Fibroblast of the aortic adventitia (primary cell): Measurements from ENCODE around the gene IFI35. TPM values are rescaled to one million over a fixed set of nuclear protein-coding genes. Genes with fewer than 3 reads are reported as not detected.
"Not testable (repeated sequence)": the region's sequence is repeated elsewhere in the genome, so short reads cannot be mapped to it uniquely, and the experiment has no call there.

ENCODE experiments used
- DNase-seq: peaks from one replicate; pipeline ENCODE4 v3.0.0-alpha.2; 2010; ENCODE audit warnings: low read depth
- H3K4me3 ChIP-seq: 2 replicates; pipeline ENCODE4 v1.5.1; 2011; ENCODE audit warnings: low read depth, mild to moderate bottlenecking, control low read depth, low read length, moderate library complexity
- CTCF ChIP-seq: IDR thresholded peaks from 2 replicates; pipeline ENCODE4 v1.5.1; 2011; ENCODE audit warnings: mild to moderate bottlenecking, low read length, control low read depth, inconsistent platforms; ENCODE audit not compliant: insufficient read depth
- total RNA-seq: library from RNA; depleted of rRNA; stranded (reverse); fragments of >200 nt; gene quantifications from 2 replicates; pipeline ENCODE4 v1.2.3, GENCODE V29; 2012; ENCODE audit warnings: low replicate concordance

IFI35 gene
- total RNA-seq, result 34.7 and 43.0 TPM in 2 replicates

- peak; percentile 84 for DNase-seq
- peak; percentile 15 for TF ChIP-seq CTCF
- H3K4me3 ChIP-seq, result peak within 1 kb of the TSS; percentile 89
Observed at GRCh38 chr17:43006639-43007551, at the start of gene IFI35. Gene IFI35, plus strand, starts transcription at chr17:43006784. Its CDS starts 164 bp downstream, at chr17:43006948.

- peak; percentile 94 for DNase-seq
- H3K4me3 ChIP-seq, result peak within 1 kb of the TSS; percentile 94
- no peak for TF ChIP-seq CTCF
Observed at GRCh38 chr17:42964161-42964932, 42.2 kb upstream of the IFI35 start, which contains the start of gene AARSD1. Gene AARSD1, minus strand, starts transcription at chr17:42964454. Its CDS starts 14 bp downstream, at chr17:42964440.

GRCh38 chr17:42967925-42968324 is 38.7 kb upstream of the IFI35 start:
- no peak for DNase-seq
- H3K4me3 ChIP-seq, result no peak overlapping the region
- TF ChIP-seq CTCF, result no peak

- TF ChIP-seq CTCF, result no peak
- H3K4me3 ChIP-seq, result no peak overlapping the region
- peak; percentile 87 for DNase-seq
Observed at GRCh38 chr17:42969001-42969581, 37.5 kb upstream of the IFI35 start.

GRCh38 chr17:42971589-42971988 is 35.0 kb upstream of the IFI35 start:
- DNase-seq, result no peak

GRCh38 chr17:42973323-42973722 is 33.3 kb upstream of the IFI35 start:
- not testable (repeated sequence) for H3K4me3 ChIP-seq, DNase-seq

More at GRCh38 chr17:42971589-42971988, 35.0 kb upstream of the IFI35 start:
- no peak overlapping the region for H3K4me3 ChIP-seq
- no peak for TF ChIP-seq CTCF
